DND-41 (cell line): ENCODE measurements around the gene EFCAB11.

ENCODE experiments used
- CTCF ChIP-seq: IDR thresholded peaks from 2 replicates; pipeline ENCODE4 v1.5.1; 2012; ENCODE audit warnings: borderline replicate concordance, low read length, moderate library complexity, mild to moderate bottlenecking; ENCODE audit not compliant: poor library complexity, severe bottlenecking; ENCODE audit errors: extremely low read depth
- EZH2 ChIP-seq: IDR thresholded peaks from 3 replicates; pipeline ENCODE4 v1.6.1; 2012; ENCODE audit warnings: borderline replicate concordance, low read depth, mild to moderate bottlenecking, moderate library complexity, low read length, inconsistent platforms; ENCODE audit not compliant: severe bottlenecking

GRCh38 chr14:89807892-89808291 lies 146.6 kb downstream of the EFCAB11 start:
- TF ChIP-seq CTCF, result no peak
- no peak for TF ChIP-seq EZH2
